ENCODE results near the gene TNRC18. TPM values are rescaled to one million over a fixed set of nuclear protein-coding genes. Genes with fewer than 3 reads are reported as not detected.

The TNRC18 gene
- total and polyA plus RNA-seq, 7 donors = 5.9 to 27.9 (median 18.5) TPM

DNA sequence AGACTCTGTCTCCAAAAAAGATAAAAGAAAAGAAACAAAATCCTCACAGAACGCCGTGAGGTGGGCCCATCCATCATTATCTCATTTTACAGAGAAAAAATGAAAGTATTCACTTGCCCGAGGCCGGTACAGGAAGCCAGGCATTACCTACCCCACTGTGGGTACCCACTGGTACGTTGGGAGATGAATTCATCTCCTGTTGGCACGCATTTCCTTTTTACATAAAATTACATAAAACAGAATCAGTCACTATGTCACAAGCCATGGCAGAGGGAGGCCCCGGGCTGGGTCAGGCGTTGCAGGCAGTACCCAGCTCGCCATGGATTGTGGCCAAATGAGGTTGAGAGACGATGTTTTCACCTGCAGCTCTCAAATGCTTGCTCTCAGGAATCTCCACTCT is 38.6 kb upstream of the TNRC18 start:
- TF ChIP-seq, protein P1, sequence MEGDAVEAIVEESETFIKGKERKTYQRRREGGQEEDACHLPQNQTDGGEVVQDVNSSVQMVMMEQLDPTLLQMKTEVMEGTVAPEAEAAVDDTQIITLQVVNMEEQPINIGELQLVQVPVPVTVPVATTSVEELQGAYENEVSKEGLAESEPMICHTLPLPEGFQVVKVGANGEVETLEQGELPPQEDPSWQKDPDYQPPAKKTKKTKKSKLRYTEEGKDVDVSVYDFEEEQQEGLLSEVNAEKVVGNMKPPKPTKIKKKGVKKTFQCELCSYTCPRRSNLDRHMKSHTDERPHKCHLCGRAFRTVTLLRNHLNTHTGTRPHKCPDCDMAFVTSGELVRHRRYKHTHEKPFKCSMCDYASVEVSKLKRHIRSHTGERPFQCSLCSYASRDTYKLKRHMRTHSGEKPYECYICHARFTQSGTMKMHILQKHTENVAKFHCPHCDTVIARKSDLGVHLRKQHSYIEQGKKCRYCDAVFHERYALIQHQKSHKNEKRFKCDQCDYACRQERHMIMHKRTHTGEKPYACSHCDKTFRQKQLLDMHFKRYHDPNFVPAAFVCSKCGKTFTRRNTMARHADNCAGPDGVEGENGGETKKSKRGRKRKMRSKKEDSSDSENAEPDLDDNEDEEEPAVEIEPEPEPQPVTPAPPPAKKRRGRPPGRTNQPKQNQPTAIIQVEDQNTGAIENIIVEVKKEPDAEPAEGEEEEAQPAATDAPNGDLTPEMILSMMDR (IDR thresholded peaks at IDR 0.05) = no peak
- WGBS, 3 donors = 87 to 93% (median 89%) methylated on average over 10 of the region's 10 CpGs
- no peak overlapping the region for H3K27ac ChIP-seq
- ATAC-seq (no peak), DNase-seq (no peak)
- H3K9me3 ChIP-seq = no peaks in the 10 kb centered on the region
- H3K27me3 ChIP-seq (ENCODE audit: insufficient read depth in 3 of 3, low read length in 2 of 3) = no peaks in the 10 kb centered on the region
- H3K36me3 ChIP-seq (ENCODE audit: insufficient read depth in 1 of 2, low read depth in 1 of 2) = no peaks in the 10 kb centered on the region
- H3K4me1 ChIP-seq = peaks cover 8% of the 10 kb centered on the region
- H3K4me3 ChIP-seq = no peak overlapping the region
- intact Hi-C loops (cut with DNase I) = no loop called here

DNA sequence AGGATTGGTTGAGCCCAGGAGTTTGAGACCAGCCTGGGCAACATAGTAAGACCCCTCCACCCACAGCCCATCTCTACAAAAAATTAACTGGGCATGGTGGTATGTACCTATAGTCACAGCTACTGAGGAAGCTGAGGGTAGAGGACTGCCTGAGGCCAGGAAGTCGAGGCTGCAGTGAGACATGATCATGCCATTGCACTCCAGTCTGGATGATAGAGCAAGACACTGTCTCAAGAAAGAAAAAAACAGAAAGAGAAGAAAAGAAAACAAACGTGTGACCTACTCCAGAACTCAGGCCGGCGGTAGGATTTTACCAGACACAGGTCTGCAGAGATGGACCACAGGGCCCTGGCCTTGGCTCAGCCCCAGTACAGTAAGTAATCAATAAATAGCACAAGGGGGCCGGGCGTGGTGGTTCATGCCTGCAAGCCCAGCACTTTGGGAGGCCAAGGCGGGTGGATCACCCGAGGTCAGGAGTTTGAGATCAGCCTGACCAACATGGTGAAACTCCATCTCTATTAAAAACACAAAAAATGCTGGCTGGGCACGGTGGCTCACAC is 35.4 kb upstream of the TNRC18 start:
- intact Hi-C loops (cut with DNase I) = no loop called here
- no peaks in the 10 kb centered on the region for H3K9me3 ChIP-seq
- no peak for ATAC-seq
- no peaks in the 10 kb centered on the region for H3K27me3 ChIP-seq (ENCODE audit: insufficient read depth in 3 of 3, low read length in 2 of 3)
- no peak overlapping the region for H3K27ac ChIP-seq
- 88 to 95% (median 92%) methylated on average over 9 of the region's 9 CpGs for WGBS, 3 donors
- no peak for DNase-seq
- H3K4me1 ChIP-seq = peaks cover 8% of the 10 kb centered on the region
- no peaks in the 10 kb centered on the region for H3K36me3 ChIP-seq (ENCODE audit: insufficient read depth in 1 of 2, low read depth in 1 of 2)
- H3K4me3 ChIP-seq = no peak overlapping the region
- TF ChIP-seq, protein P1 (IDR thresholded peaks at IDR 0.05) = no peak

DNA sequence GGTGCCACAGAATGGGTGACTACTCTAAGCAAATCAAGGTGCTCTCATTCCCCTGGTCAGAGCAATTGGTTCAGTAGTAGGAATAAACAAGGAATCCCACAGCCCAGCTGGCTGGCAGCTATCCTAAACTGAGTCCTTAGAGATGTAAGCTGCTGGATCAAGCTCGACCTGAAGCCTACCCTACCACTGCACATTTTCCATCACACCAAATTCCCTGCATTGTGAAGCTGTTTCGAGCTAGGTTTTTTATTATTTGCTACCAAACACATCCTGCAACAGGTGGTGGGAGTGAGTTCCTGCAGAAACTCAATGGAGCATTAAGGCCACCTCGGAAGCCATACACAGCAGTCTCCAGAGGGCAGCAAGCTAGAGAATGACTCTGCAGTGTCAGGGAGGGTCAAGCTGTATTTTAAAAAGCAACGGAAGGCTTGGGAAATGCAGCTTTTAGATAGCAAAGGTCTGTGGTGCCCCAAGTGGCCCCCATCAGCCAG is 33.7 kb upstream of the TNRC18 start:
- H3K9me3 ChIP-seq = no peaks in the 10 kb centered on the region
- H3K36me3 ChIP-seq (ENCODE audit: insufficient read depth in 1 of 2, low read depth in 1 of 2) = no peaks in the 10 kb centered on the region
- H3K4me3 ChIP-seq = no peak overlapping the region
- DNase-seq = no peak
- no peaks in the 10 kb centered on the region for H3K27me3 ChIP-seq (ENCODE audit: insufficient read depth in 3 of 3, low read length in 2 of 3)
- WGBS, 3 donors = 58 to 64% (median 64%) methylated on average over 4 of the region's 4 CpGs
- peaks cover 8% of the 10 kb centered on the region for H3K4me1 ChIP-seq
- TF ChIP-seq, protein P1 (IDR thresholded peaks at IDR 0.05) = no peak
- intact Hi-C loops (cut with DNase I) = no loop called here
- peak in 2 of 4 donors; percentile 34 to 39 for ATAC-seq
- no peak overlapping the region for H3K27ac ChIP-seq

DNA sequence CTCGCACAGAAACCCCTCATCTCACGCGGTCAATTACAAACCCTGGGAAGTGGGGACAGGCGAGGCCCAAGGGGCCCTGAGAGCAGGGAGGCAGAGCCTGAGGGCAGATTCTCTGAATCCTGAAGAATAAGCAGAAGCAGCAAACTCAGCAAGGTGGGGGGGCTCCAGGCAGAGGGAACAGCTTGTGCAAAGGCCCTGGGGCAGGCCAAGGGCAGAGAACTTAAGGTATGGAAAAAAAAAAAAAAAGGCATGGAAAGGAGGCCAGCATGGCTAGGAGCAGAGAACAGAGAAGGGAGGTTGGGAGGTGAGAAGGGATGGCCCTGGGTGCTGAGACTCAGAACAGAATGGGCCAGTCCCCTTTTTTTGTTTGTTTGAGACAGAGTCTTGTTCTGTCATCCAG is 32.8 kb upstream of the TNRC18 start:
- WGBS, 3 donors = 97 to 99% (median 99%) methylated on average over 4 of the region's 4 CpGs
- DNase-seq (no peak), ATAC-seq (no peak)
- Histone ChIP-seq H3K27ac (no peak overlapping the region), H3K36me3 (ENCODE audit: insufficient read depth in 1 of 2, low read depth in 1 of 2) (no peaks in the 10 kb centered on the region), H3K4me3 (no peak overlapping the region), H3K27me3 (ENCODE audit: insufficient read depth in 3 of 3, low read length in 2 of 3) (no peaks in the 10 kb centered on the region), H3K9me3 (no peaks in the 10 kb centered on the region), H3K4me1 (peaks cover 8% of the 10 kb centered on the region)
- TF ChIP-seq, protein P1 (IDR thresholded peaks at IDR 0.05) = no peak
- intact Hi-C loops (cut with DNase I) = no loop called here

All from psoas muscle (tissue), 8 donors.